Lower leg skin (tissue), 4 donors: ENCODE measurements around the gene IFT122. TPM values are rescaled to one million over a fixed set of nuclear protein-coding genes. Genes with fewer than 3 reads are reported as not detected.

Experiments used
- DNase-seq, 2 donors: peaks; one replicate each; pipeline ENCODE4 v3.0.0-alpha.2; 2019; ENCODE audit warnings: low spot score in 2 of 2
- H3K4me3 ChIP-seq: fragments of 200-600 bp; sonication (generic); 2 replicates; pipeline ENCODE4 v1.5.1; 2017; ENCODE audit warnings: mild to moderate bottlenecking, low read depth; ENCODE audit not compliant: poor library complexity, severe bottlenecking
- CTCF ChIP-seq, 3 donors: fragments of 450-650 bp; IDR thresholded peaks; one replicate each; pipeline ENCODE4 v1.5.1; 2016; ENCODE audit warnings: antibody characterized with exemption in 3 of 3, mild to moderate bottlenecking in 3 of 3, moderate library complexity in 2 of 3
- POLR2A ChIP-seq, 2 donors: fragments of 450-650 bp; IDR thresholded peaks; one replicate each; pipeline ENCODE4 v1.6.1; 2016 to 2017; ENCODE audit warnings: antibody characterized with exemption in 2 of 2, mild to moderate bottlenecking in 1 of 2, moderate library complexity in 1 of 2
- WGBS, 2 donors: methylation state at CpG; one replicate each; pipeline ENCODE4 v1.1.5; 2018; 5-methylcytosine and 5-hydroxymethylcytosine counted together
- intact Hi-C: fragments of 100-400 bp; cut with DNase I; formaldehyde crosslinking; loops from one replicate; pipeline ENCODE4 v1.15.0; 2023; ENCODE audit warnings: low total_unique reads
- total RNA-seq, 4 donors: library from RNA; depleted of rRNA; stranded (reverse); fragments of >200 nt; gene quantifications; one replicate each; pipeline ENCODE4 v1.1.0, GENCODE V29; 2016

Gene IFT122
- total RNA-seq, 4 donors from 2014 or later: 10.1 to 31.1 (median 22.5) TPM

DNA sequence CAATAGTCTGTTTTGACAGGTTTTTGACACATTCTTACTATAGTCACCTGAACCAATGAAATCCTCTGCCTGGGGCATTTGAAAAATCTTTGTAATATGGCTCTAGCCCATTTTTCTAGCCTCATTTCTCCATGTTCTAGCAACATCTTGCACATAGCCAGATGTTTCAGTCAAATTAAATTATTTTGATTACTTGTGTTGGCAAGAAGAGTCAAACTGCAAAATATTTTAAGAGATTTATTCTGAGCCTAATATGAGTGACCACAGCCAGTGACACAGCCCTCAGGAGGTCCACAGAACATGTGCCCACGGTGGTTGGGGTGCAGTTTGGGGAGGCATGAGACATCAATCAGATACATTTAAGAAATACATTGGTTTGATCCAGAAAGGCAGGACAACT, 6.9 kb downstream of the IFT122 start:
- no peak overlapping the region for H3K4me3 ChIP-seq
- no peak for TF ChIP-seq CTCF (IDR thresholded peaks at IDR 0.05)
- TF ChIP-seq POLR2A (IDR thresholded peaks at IDR 0.05): no peak
- WGBS, 2 donors: 57 to 83% methylated on average over 1 of the region's 1 CpG
- intact Hi-C loops: no loop called here
- DNase-seq: no peak

DNA sequence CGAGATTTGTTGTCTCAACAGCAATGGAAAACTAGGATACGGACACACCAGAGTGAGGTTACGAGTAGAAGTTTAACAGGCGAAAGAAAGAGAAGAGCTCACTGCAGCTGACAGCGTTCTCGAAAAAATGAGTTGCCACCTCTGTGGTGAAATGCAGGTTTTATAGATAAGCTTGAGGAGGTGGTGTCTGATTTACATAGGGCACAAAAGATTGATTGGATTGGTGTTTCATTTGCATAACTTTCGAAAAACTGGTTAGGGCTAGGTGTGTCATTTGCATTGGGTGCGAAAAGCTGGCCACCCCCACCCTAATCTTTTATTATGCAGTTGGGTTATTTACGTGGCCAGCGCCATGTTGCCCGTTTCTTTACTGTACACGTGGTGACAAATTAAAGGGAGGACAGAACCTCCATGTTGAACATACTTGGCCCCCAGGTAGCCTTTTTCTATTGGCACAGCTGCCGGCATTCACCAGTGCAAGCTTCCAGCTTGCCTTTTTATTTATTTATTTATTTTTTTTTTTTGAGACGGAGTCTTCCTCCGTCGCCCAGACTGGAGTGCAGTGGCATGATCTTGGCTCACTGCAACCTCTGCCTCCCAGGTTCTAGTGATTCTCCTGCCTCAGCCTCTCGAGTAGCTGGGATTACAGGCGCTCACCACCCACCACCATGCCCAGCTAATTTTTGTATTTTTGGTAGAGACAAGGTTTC, 8.3 kb downstream of the IFT122 start:
- TF ChIP-seq POLR2A (IDR thresholded peaks at IDR 0.05) (no peak), CTCF (IDR thresholded peaks at IDR 0.05) (no peak)
- H3K4me3 ChIP-seq: no peak overlapping the region
- 86 to 91% methylated on average over 18 of the region's 18 CpGs for WGBS, 2 donors
- no peak for DNase-seq
- intact Hi-C loops: no loop called here

GRCh38 chr3:129449279-129450115, 9.5 kb downstream of the IFT122 start:
- H3K4me3 ChIP-seq: no peak overlapping the region
- TF ChIP-seq CTCF (IDR thresholded peaks at IDR 0.05): no peak
- TF ChIP-seq POLR2A (IDR thresholded peaks at IDR 0.05): no peak
- intact Hi-C loops: no loop called here
- DNase-seq: no peak
- WGBS, 2 donors: 71 to 78% methylated on average over 5 of the region's 5 CpGs

- no peak for DNase-seq
- intact Hi-C loops: no loop called here
- 89 to 91% methylated on average over 1 of the region's 1 CpG for WGBS, 2 donors
- TF ChIP-seq CTCF (IDR thresholded peaks at IDR 0.05) (no peak), POLR2A (IDR thresholded peaks at IDR 0.05) (no peak)
- H3K4me3 ChIP-seq: no peak overlapping the region
These were observed 13.7 kb downstream of the IFT122 start for GRCh38 chr3:129453732-129454131.

- DNase-seq: no peak
- intact Hi-C loops: no loop called here
- no peak for TF ChIP-seq POLR2A (IDR thresholded peaks at IDR 0.05)
- no peak for TF ChIP-seq CTCF (IDR thresholded peaks at IDR 0.05)
- H3K4me3 ChIP-seq: no peak overlapping the region
- 94 to 95% methylated on average over 3 of the region's 3 CpGs for WGBS, 2 donors
These were observed 20.1 kb downstream of the IFT122 start for GRCh38 chr3:129460155-129460554.
